Measurements from ENCODE around the gene ME3.
A peak's percentile ranks its signal among the peaks of the same experiment; 100 is the strongest.

DNA sequence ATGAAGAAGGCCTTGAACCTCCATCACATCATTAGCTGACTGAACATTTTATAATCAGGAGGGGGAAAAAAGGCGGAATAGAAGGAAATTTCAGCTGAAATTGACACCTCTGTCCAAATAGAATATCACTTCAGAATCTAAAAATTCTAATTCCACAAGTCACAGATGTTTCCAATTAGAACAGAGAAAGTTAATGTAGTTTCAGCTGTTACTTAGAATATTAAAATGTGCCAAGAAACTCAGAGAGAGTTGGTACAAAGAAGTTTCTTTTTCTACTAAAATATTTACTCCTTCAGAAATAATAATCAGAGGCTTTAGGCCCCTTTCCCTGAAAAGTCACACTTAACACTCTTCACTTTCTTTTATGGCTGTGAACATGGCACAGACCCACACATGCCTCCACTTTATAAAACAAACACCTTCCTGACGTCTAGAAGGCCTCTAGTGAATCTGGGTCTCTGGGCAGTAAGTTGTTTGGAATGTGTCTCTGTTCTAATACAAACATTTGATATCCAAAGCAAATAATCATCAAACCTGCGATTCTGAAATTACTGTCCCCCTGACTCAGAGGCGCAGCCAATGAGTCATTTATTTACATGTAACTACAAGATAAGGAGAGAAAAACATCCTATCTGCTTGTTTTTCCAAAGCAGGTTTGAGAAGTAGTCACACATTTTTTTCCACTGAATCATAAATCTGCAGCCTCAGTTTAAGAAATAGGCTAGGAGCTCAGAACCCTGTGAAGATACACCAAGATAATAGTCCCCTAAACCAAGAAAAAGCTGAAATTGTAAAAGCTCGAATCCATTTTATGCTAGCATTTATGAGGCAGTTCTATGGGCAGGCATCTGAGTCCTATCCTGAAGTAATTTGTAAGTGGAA is 148.4 kb downstream of the ME3 start:
- no peak for TF ChIP-seq EZH2 (IDR thresholded peaks at IDR 0.05; ENCODE audit: insufficient read depth, poor library complexity, severe bottlenecking)
- 0 out of 2 replicates have a peak, but pooled peaks have one; percentile 37 for TF ChIP-seq EZH2phosphoT487 (IDR thresholded peaks at IDR 0.05; ENCODE audit: insufficient read depth, low read depth)

Measured in GM23248 (cell line).